ENCODE data around the gene UTP25.
"Not testable (repeated sequence)": the region's sequence is repeated elsewhere in the genome, so short reads cannot be mapped to it uniquely, and the experiment has no call there.

Gene UTP25

GRCh38 chr1:209827384-209828262 is at the start of gene UTP25:
TSS of gene UTP25 (plus strand) at chr1:209827972. CDS start at chr1:209828064, 92 bp downstream.
- peak; percentile 94 for DNase-seq (ENCODE audit: low spot score)

- no peak for DNase-seq (ENCODE audit: low spot score)
Observed at GRCh38 chr1:209778102-209778501, 49.7 kb upstream of the UTP25 start.

- no peak for DNase-seq (ENCODE audit: low spot score)
Observed at GRCh38 chr1:209780268-209780667, 47.5 kb upstream of the UTP25 start.

GRCh38 chr1:209783386-209783785 is 44.4 kb upstream of the UTP25 start:
- no peak for DNase-seq (ENCODE audit: low spot score)

GRCh38 chr1:209784265-209785169 is 43.3 kb upstream of the UTP25 start, which contains the start of gene C1orf74:
TSS of gene C1orf74 (minus strand) at chr1:209784559. CDS start at chr1:209783634, 925 bp downstream.
- peak; percentile 98 for DNase-seq (ENCODE audit: low spot score)

- no peak for DNase-seq (ENCODE audit: low spot score)
Observed at GRCh38 chr1:209785592-209785991, 42.2 kb upstream of the UTP25 start.

- no peak for DNase-seq (ENCODE audit: low spot score)
Observed at GRCh38 chr1:209786146-209786545, 41.6 kb upstream of the UTP25 start.

- DNase-seq (ENCODE audit: low spot score): peak; percentile 48
Observed at GRCh38 chr1:209787551-209787950, 40.2 kb upstream of the UTP25 start.

GRCh38 chr1:209789245-209789644 is 38.5 kb upstream of the UTP25 start:
- no peak for DNase-seq (ENCODE audit: low spot score)

GRCh38 chr1:209790286-209791193 is 37.2 kb upstream of the UTP25 start:
- DNase-seq (ENCODE audit: low spot score): no peak

GRCh38 chr1:209791920-209792319 is 35.9 kb upstream of the UTP25 start:
- no peak for DNase-seq (ENCODE audit: low spot score)

- not testable (repeated sequence) for DNase-seq (ENCODE audit: low spot score)
Observed at GRCh38 chr1:209793711-209794110, 34.1 kb upstream of the UTP25 start.

GRCh38 chr1:209797978-209798639 is 29.7 kb upstream of the UTP25 start:
- DNase-seq (ENCODE audit: low spot score): no peak

GRCh38 chr1:209800984-209801834 is 26.6 kb upstream of the UTP25 start:
- DNase-seq (ENCODE audit: low spot score): no peak

- DNase-seq (ENCODE audit: low spot score): no peak
Observed at GRCh38 chr1:209802117-209802779, 25.5 kb upstream of the UTP25 start.

GRCh38 chr1:209802780-209803152 is 25.0 kb upstream of the UTP25 start:
- no peak for DNase-seq (ENCODE audit: low spot score)

- DNase-seq (ENCODE audit: low spot score): no peak
Observed at GRCh38 chr1:209803568-209803967, 24.2 kb upstream of the UTP25 start.

- DNase-seq (ENCODE audit: low spot score): no peak
Observed at GRCh38 chr1:209805341-209805781, 22.4 kb upstream of the UTP25 start.

Measured in putamen (tissue), 1 donor.